ENCODE results near the gene PHF20. TPM values are rescaled to one million over a fixed set of nuclear protein-coding genes. Genes with fewer than 3 reads are reported as not detected.
A peak's percentile ranks its signal among the peaks of the same experiment; 100 is the strongest.
"Not testable (repeated sequence)": the region's sequence is repeated elsewhere in the genome, so short reads cannot be mapped to it uniquely, and the experiment has no call there.

The PHF20 gene
- total RNA-seq, 4 donors from 2014 or later = 16.1 to 92.4 (median 29.3) TPM

GRCh38 chr20:35953387-35954199, 181.8 kb downstream of the PHF20 start:
- peaks cover 0 to 21% (median 9%) of the 10 kb centered on the region in 4 donors for H3K4me1 ChIP-seq
- H3K9me3 ChIP-seq = no peaks in the 10 kb centered on the region
- H3K36me3 ChIP-seq = no peaks in the 10 kb centered on the region
- peak; percentile 52 to 76 (median 74) for DNase-seq
- peak overlapping the region; percentile 63 to 97 (median 86) for H3K4me3 ChIP-seq
- H3K27ac ChIP-seq = peak overlapping the region; percentile 94 to 100 (median 98)
- H3K27me3 ChIP-seq = no peaks in the 10 kb centered on the region
- TF ChIP-seq CTCF (IDR thresholded peaks at IDR 0.05) = no peak
- no peak for TF ChIP-seq POLR2A (IDR thresholded peaks at IDR 0.05)

- Histone ChIP-seq H3K4me1 (peaks cover 0 to 21% (median 9%) of the 10 kb centered on the region in 4 donors), H3K36me3 (no peaks in the 10 kb centered on the region), H3K4me3 (peak within 1 kb of the TSS; percentile 63 to 97 (median 86)), H3K9me3 (no peaks in the 10 kb centered on the region), H3K27ac (peak within 1 kb of the TSS; percentile 94 to 100 (median 98)), H3K27me3 (no peaks in the 10 kb centered on the region)
- peak; percentile 92 for TF ChIP-seq POLR2A (IDR thresholded peaks at IDR 0.05)
- TF ChIP-seq CTCF (IDR thresholded peaks at IDR 0.05) = peak; percentile 94 to 99 (median 98)
- DNase-seq = peak; percentile 95 to 99 (median 98)
Measured at GRCh38 chr20:35954200-35954906, 182.5 kb downstream of the PHF20 start, which contains the start of gene SCAND1. Gene SCAND1, minus strand, starts transcription at chr20:35954502. Its CDS starts 218 bp downstream, at chr20:35954284.

- peak in 1 of 3 donors; percentile 40 for DNase-seq
- H3K36me3 ChIP-seq = no peaks in the 10 kb centered on the region
- peak overlapping the region; percentile 94 to 100 (median 98) for H3K27ac ChIP-seq
- no peak for TF ChIP-seq CTCF (IDR thresholded peaks at IDR 0.05)
- no peak for TF ChIP-seq POLR2A (IDR thresholded peaks at IDR 0.05)
- peak overlapping the region; percentile 63 to 97 (median 86) for H3K4me3 ChIP-seq
- peaks cover 0 to 21% (median 9%) of the 10 kb centered on the region in 4 donors for H3K4me1 ChIP-seq
- H3K9me3 ChIP-seq = no peaks in the 10 kb centered on the region
- no peaks in the 10 kb centered on the region for H3K27me3 ChIP-seq
Measured at GRCh38 chr20:35954907-35955251, 183.1 kb downstream of the PHF20 start.

- TF ChIP-seq CTCF (IDR thresholded peaks at IDR 0.05) = no peak
- TF ChIP-seq POLR2A (IDR thresholded peaks at IDR 0.05) = peak in 1 of 2 donors; percentile 30
- DNase-seq = peak in 1 of 3 donors; percentile 66
- Histone ChIP-seq H3K4me3 (no peak overlapping the region), H3K36me3 (no peaks in the 10 kb centered on the region), H3K27ac (no peak overlapping the region), H3K9me3 (no peaks in the 10 kb centered on the region), H3K27me3 (no peaks in the 10 kb centered on the region), H3K4me1 (peaks cover 0 to 21% (median 9%) of the 10 kb centered on the region in 4 donors)
Measured at GRCh38 chr20:35956616-35957015, 184.8 kb downstream of the PHF20 start.

- DNase-seq, H3K36me3 ChIP-seq, H3K9me3 ChIP-seq, H3K4me3 ChIP-seq, H3K4me1 ChIP-seq, H3K27me3 ChIP-seq, H3K27ac ChIP-seq: not testable (repeated sequence)
Measured at GRCh38 chr20:35959291-35959690, 187.5 kb downstream of the PHF20 start.

- H3K9me3 ChIP-seq = no peaks in the 10 kb centered on the region
- H3K4me1 ChIP-seq = no peaks in the 10 kb centered on the region
- TF ChIP-seq CTCF (IDR thresholded peaks at IDR 0.05) (no peak), POLR2A (IDR thresholded peaks at IDR 0.05) (no peak)
- peak in 1 of 3 donors; percentile 60 for DNase-seq
- no peaks in the 10 kb centered on the region for H3K36me3 ChIP-seq
- H3K4me3 ChIP-seq = no peak overlapping the region
- H3K27me3 ChIP-seq = no peaks in the 10 kb centered on the region
- H3K27ac ChIP-seq = no peak overlapping the region
Measured at GRCh38 chr20:35963878-35964277, 192.1 kb downstream of the PHF20 start.
